Astrocyte of the hippocampus (primary cell): Measurements from ENCODE around the gene HCK.

Experiments
- DNase-seq: peaks from one replicate; pipeline ENCODE4 v3.0.0; 2011; ENCODE audit warnings: low read depth, low spot score

The HCK gene

DNA sequence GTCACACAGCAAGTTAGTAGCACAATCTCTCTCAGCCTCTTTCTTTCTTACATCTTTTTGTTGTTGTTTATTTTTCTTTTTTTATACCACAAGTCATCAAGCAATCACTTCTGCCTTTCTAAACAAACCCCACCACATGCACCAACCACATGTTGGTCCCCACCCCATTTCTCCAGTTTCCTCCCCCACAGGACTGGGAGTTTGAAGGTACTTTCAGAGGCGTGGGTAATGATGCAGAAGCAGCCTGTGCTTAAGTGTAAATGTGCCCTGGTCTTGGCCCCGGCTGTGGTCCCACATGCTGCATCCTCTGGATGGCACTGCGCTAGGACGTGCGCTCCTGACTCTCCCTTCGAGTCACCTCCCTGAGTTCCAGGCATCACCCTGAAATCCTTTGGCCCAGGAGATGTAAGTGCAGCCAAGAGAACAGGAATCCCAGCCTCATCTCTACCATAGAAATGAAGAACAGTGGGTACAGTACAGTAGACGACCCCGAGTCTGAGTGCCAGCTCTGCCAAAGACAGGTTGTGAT, 5.7 kb downstream of the HCK start:
- DNase-seq: no peak

- DNase-seq: no peak
Observed at GRCh38 chr20:32059189-32059588, 7.1 kb downstream of the HCK start.

- no peak for DNase-seq
Observed at GRCh38 chr20:32062776-32063170, 10.7 kb downstream of the HCK start.

- DNase-seq: no peak
Observed at GRCh38 chr20:32063695-32064094, 11.7 kb downstream of the HCK start.

DNA sequence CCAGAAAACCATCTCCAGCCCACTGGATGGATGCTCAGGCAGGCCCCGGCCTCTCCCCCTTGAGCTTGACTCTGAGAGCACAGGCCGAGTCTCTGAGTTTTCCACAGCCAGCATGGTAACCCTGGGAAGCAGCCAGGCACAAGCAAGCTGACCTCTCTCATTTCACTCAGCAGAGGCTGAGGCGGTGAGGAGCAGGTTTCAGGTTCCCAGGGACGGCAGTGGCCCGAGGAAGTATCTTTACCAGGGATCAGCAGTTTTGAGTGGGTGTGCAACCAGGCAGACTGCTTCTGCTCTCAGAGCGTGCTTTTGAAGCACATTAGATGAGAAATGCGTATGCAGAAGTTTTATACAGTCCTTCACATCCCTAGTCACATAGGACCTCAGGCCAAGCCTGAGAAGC, 12.6 kb downstream of the HCK start:
- no peak for DNase-seq

GRCh38 chr20:32067234-32067821, 15.3 kb downstream of the HCK start:
- DNase-seq: peak; percentile 62

DNA sequence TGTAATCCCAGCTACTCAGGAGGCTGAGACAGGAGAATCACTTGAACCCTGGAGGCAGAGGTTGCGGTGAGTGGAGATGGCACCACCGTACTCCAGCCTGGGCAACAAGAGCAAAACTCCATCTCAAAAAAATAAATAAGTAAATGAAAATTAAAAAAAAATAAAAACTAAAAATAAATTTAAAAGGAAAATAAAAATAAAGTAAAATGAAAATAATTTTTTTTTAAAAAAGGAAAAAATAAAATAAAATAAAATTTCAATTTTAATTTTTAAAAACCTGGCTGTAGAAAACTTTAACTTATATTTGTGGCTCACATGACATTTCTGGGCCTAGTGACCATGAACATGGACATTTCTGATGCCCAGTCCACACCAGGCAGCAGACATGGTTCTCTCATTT, 16.1 kb downstream of the HCK start:
- DNase-seq: no peak

- no peak for DNase-seq
Observed at GRCh38 chr20:32069711-32070110, 17.7 kb downstream of the HCK start.

GRCh38 chr20:32070282-32070681, 18.2 kb downstream of the HCK start:
- DNase-seq: no peak

DNA sequence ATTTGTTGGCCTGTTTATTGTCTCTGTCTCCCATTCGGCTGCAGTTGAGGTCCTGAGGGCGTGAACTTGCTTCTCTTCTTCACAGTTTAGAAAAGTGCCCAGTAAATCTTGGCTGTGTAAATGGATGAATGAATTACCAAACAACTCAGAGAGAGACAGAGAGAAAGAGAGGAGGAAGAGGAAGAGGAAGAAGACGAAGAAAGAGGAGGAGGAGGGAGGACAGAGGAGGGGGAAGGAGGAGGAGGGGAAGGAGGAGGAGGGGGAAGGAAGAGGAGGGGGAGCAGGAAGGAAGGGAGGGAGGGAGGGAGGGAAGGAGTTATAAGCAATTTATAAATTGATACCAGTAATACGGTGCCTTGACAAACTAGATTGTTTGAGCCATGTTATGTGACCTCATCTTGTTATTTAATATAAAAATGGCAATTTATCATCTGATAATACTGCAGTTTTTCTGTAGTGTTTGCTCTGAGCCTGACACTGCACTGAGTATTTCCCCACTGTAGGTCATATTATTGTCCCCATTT, 18.7 kb downstream of the HCK start:
- DNase-seq: no peak

GRCh38 chr20:32071395-32072167, 19.5 kb downstream of the HCK start:
- DNase-seq: no peak

- DNase-seq: no peak
Observed at GRCh38 chr20:32072168-32072750, 20.2 kb downstream of the HCK start.

- no peak for DNase-seq
Observed at GRCh38 chr20:32075534-32075933, 23.5 kb downstream of the HCK start.

DNA sequence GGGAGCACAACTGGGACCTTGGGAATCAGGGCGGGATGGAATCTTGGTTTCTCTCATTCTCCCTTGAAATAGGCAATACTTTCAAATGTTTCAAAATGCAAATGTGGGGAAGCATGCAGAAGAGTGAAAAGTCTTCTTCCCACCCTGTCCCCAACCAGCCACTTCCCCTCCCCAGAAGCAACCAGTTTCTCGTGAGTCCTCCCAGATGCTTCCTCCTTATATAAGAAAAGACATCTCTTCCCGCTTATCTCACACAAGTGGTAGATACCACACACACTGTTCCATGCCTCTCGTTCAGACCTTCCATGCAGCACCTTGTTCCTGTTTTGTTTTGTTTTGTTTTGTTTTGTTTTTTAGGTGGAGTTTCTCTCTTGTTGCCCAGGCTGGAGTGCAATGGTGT, 25.1 kb downstream of the HCK start:
- no peak for DNase-seq

DNA sequence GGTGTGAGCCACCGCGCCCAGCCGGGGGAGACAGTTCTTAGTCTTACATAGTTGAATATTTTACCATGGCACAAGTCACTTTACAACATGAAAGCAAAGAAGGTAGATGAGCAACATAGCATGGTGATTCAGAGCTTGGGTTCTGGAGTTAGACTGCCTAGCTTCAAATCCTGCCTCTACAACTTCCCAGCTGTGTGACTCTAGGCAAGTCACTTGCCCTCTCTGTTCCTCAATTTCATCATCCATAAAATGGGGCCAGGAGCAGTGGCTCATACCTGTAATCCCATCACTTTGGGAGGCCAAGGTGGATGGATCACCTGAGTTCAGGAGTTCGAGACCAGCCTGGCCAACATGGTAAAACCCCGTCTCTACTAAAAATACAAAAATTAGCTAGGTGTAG, 26.3 kb downstream of the HCK start:
- no peak for DNase-seq

GRCh38 chr20:32078791-32079190, 26.7 kb downstream of the HCK start:
- DNase-seq: no peak

DNA sequence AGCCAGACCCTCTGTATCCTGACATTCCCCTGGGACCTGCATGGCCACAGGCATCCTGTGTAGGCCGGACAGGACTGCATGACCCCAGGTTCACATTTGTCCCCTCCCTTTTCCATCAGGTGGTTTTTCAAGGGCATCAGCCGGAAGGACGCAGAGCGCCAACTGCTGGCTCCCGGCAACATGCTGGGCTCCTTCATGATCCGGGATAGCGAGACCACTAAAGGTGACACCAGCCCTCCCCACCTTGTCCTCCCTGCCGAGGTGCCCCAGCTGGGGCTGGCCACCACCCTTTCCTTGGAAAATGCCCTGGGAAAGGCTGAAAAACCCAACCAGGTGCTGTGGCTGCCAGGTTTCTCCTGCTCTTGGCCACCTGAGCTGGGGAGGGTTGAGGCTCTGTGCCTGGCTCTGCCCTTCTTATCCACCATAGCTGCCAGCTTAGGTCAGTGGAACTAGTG, 27.6 kb downstream of the HCK start:
- DNase-seq: no peak

- DNase-seq: no peak
Observed at GRCh38 chr20:32080783-32081182, 28.7 kb downstream of the HCK start.

DNA sequence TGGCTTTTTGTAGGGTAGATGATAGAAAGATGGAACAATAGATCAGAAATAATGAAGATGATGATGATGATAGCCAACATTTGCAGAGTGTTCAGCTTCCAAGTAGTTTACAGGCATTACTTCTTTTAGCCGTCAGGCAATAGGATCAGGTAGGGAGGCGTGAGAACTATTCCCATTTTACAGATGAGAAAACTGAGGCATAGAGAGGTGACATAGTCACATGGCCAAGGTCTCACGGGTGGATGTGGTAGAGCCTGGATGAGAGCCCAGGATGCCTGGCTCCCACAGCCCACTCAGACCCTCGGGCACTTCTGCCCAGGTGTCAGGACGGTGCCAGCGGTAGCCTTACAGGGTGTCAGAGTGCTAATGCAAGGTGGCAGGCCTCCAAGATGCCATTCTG, 31.4 kb downstream of the HCK start:
- DNase-seq: no peak

DNA sequence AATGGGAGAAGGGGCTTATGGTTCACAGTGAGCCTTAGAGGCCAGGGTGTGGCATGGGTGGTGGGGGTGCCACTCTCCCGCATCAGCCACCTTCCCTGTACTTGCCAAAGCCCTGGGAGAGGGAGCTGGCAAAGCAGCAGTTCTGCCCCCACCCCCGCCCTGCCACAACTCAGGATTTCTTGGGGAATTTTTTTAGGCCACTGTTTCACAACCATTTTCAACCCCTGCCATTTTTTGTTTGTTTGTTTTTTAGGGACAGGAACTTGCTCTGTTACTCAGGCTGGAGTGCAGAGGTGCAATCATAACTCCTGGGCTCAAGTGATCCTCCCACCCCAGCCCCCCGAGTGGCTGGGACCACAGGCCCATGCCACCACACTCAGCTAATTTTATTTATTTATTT, 35.0 kb downstream of the HCK start:
- no peak for DNase-seq

GRCh38 chr20:32088759-32089158, 36.7 kb downstream of the HCK start:
- no peak for DNase-seq

DNA sequence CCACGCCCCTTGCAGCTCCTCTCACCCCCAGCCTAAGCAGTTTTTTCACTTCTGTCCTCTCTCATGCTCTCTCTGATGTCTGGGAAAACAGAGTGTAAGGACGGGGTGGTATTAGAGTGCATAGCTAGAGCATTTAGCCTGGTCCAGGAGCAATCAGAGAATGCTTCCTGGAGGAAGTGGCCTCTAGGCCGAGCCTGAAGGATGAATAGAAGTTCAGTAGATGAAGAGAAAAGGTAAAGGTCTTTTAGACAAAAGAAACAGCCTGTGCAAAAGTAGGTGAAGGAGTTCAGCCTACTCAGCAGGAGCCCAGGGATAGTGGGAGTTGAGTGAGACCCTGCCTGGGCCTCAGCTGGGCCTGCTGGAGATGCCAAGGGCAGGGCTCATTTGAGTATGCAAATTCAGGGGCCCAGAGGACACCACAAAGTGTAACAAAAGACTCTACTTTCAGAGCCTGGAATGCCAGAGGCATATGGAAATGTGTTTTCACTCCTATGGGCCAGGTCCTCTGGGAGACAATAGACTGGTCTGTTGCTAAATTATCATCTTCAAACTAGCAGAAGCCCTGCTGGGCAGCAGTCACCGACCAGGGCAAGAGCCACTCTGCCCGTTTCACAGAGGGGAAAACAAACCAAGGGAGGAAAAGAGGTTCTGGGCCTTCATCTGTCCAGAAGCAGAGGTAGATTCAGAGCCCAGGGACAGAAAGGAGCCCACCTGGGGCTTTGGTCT, 37.8 kb downstream of the HCK start:
- no peak for DNase-seq
